ENCODE measurements around the gene VIPR2.

The VIPR2 gene

DNA sequence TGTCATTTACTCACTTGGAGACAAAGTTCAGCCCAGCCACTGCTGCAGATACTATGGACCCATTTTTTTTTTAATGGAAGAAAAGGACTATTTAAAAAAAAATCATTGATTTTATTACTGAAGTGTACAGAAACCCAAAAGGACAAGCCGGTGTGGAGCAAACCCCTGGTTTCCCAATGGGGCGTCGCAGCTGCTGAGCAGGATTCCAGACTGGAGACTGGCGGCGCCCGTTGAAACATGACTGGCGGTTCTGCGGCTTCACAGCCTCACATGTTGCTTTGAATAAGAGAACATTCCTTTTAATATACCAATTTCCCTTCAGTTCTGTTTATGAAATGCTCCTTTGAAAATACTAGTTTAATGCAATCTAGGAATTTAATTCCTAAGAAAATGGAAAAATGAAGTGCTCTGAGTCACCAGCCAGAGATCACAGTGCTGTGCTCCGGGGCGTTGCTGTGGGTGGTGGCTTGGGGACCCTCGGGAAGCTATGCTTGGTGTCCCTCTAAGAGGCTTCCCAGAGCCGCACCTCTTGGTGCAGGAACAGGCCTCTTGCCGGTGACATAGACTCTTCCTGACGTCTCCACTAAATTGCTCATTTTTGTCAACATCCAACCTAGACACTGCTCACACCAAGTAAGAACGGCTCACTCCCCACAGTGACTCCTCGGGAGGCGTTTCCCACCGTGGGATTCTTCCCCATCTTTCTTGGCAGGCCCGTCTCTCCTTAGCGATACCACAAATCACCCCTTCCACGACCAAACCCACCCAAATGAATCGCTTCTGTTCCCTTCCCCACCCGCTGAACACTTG is 12.0 kb upstream of the VIPR2 start:
- no peak for DNase-seq

- no peak for DNase-seq
Measured at GRCh38 chr7:159155410-159155809, 10.7 kb upstream of the VIPR2 start.

DNA sequence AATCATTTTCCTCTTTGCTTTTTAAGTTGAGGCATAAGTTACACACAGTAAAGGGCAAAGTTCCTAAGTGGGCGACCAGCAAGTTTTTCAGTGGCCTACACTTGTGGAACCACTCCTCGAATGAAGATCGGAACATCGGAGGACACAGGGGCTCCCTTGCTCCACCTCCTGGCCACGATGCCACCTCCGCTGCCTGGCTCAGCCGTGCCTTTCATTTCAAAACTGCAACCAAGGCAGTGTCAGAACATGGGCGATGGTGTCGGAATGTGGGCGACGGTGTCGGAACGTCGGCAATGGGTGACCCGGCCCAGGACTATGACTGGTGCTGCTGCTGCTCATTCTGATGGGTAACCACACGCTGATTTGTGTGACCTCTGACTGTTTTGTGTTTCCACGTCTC is 9.6 kb upstream of the VIPR2 start:
- no peak for DNase-seq

GRCh38 chr7:159153511-159153910 is 8.8 kb upstream of the VIPR2 start:
- DNase-seq: no peak

- no peak for DNase-seq
Measured at GRCh38 chr7:159152816-159153215, 8.1 kb upstream of the VIPR2 start.

- no peak for DNase-seq
Measured at GRCh38 chr7:159151231-159151630, 6.6 kb upstream of the VIPR2 start.

GRCh38 chr7:159149488-159149887 is 4.8 kb upstream of the VIPR2 start:
- no peak for DNase-seq

GRCh38 chr7:159148430-159149395 is 4.0 kb upstream of the VIPR2 start:
- no peak for DNase-seq

- no peak for DNase-seq
Measured at GRCh38 chr7:159147687-159148086, 3.0 kb upstream of the VIPR2 start.

DNA sequence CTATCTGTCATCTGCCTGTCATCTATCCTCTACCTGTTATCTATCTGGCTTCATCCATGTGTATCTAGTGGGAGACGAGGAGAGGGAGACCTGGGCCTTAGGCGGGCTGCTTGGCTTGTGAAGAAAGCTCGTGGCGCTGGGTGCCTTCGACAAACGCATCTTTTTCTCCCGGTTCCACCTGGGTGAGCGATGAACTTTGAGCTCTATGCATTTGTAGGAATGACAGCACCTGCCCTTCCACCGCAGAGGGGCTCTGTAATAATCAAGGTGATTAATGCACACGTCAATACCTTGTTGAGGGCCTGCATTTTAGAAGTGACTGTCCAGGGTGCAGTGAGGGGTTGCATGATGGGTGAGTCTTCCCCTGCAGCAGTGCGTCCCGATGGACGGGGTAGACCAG is 2.6 kb upstream of the VIPR2 start:
- no peak for DNase-seq

DNA sequence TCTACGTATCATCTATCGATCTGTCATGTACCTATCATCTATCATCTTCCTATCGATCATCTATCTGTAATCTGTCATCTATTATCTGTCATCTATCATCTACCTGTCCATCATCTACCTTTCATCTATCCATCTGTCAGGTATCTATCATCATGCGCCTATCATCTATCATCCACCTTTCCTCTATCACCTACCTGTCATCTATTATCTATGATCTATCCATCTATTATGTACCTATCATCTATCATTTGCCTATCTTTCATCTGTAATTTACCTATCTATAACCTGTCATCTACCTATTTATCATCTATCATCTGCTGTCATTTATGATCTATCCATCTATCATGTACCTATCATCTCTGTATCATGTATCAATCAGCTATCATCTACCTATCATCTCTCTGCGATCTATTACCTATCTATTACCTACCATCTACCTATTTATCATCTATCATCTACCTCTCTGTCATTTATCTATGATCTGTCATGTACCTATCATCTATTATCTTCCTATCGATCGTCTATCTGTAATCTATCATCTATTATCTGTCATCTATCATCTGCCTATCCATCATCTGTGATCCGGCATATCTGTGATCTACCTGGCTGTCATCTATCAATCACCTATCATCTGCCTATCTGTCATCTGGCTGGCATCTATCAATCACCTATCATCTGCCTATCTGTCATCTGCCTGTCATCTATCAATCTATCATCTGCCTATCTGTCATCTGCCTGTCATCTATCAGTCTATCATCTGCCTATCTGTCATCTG is 1.6 kb upstream of the VIPR2 start:
- no peak for DNase-seq

DNA sequence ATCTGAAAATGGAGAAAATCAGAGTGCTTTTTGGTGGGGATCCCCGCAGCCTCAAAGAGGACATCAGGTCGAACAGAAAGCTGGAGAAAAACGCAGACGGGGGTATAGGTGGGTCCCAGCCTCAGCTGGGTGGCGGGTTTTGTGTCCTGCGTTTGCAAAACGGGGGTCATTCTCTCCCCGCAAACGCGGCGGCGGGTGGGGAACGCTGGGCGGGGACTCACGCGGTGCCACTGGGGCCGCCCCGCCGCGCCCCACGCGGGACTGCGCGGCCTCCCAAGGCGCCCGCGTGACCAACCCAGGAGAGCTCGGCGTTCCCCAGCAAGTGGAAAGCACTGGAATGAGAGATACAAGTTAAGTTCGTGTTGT is 806 bp upstream of the VIPR2 start:
- no peak for DNase-seq

GRCh38 chr7:159143780-159144757 is 598 bp downstream of the VIPR2 start:
- DNase-seq: peak; percentile 55

- no peak for DNase-seq
Measured at GRCh38 chr7:159142730-159143129, 1.9 kb downstream of the VIPR2 start.

DNA sequence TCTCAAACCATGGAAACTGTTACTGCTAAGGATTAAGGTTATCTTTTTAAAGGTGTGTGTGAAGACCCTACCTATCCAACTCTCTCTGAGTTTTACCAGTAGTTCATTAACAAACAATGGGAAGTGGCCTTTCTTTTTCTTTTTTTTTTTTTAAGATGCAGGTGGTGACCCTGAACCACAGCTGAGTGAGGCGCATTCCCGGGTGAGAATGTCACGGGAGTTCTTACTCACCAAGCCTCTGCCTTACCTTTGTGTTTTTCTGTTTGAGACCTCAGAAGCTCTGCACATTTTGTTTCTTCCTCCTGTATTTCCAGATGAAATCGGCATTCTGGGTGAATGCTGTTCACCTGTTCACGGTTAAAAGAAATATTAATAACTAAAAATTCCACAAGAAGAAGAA is 2.5 kb downstream of the VIPR2 start:
- DNase-seq: no peak

DNA sequence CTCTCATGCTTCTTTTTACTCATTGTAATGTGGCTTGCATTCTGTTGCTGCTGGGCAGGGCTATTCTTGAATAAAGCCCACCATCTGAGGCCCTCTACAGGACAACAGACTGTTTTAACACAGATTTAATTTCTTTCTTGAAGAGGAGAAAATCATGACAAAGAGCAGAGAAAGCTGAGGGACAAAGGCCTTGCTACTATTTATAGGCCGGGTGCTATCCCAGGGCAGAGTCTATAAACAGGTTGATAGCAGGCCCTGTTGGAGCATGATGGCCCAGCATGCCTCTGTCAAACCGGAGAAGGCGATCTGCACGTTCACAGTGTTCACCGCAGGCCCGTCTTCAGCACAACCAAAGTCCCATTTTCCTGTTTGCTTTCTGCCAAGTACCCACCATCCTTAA is 3.0 kb downstream of the VIPR2 start:
- DNase-seq: no peak

DNA sequence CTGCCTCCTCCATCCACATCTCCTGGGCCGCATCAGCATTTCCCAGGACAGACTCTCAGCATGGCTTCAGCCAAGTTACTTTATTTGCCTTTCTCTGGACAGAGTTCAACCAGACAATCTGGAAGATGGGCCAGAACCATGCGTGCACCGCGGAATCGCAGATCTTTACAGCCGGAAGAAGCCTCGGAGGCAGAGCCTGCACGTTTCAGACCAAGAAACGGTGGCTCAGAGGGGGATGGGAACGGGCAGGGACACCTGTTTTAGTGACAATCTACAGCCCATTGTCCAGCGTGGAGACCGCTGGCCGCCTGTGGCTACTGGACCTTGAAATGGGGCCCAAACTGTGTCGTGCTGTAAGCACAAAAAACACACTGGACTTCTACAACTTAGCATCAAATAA is 3.5 kb downstream of the VIPR2 start:
- DNase-seq: no peak

GRCh38 chr7:159140170-159140910 is 4.3 kb downstream of the VIPR2 start:
- DNase-seq: no peak

- no peak for DNase-seq
Measured at GRCh38 chr7:159139639-159140038, 5.0 kb downstream of the VIPR2 start.

DNA sequence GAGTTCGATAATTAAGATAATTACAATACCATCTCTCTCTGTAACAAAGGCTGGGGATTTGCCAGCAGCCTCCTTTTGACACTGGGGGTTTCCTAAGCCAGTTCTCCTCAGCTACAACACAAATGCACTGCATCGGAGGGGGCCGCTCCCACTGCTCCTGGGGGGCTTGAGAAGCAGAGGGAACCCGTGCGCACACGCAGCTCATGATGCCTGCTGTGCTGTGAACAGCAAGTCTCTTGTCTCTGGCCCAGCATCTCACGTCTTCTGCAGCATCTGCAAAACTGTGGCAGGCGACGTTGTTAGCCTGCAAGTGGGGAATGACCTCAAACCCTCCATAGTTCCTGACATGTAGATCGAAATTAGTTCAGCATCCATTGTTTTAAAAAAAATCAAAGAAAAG is 5.5 kb downstream of the VIPR2 start:
- DNase-seq: no peak

GRCh38 chr7:159138508-159138907 is 6.2 kb downstream of the VIPR2 start:
- DNase-seq: no peak
